Ovary (tissue), 9 donors: ENCODE measurements around the gene BCL3. TPM values are rescaled to one million over a fixed set of nuclear protein-coding genes. Genes with fewer than 3 reads are reported as not detected.

ENCODE experiments used
- DNase-seq, 5 donors: peaks; one replicate each; pipeline ENCODE4 v3.0.0-alpha.2; 2019 to 2020
- H3K27ac ChIP-seq, 2 donors: fragments of 200-600 bp; one replicate each; pipeline versions ENCODE4 v1.5.1 to v1.8.0; 2019 to 2022
- H3K27me3 ChIP-seq: fragments of 200-600 bp; one replicate; pipeline ENCODE4 v1.8.0; 2022
- H3K36me3 ChIP-seq: fragments of 200-600 bp; sonication (generic); one replicate; pipeline ENCODE4 v1.5.1; 2019
- H3K4me1 ChIP-seq: one replicate; pipeline ENCODE4 v1.8.1; 2013; ENCODE audit warnings: mild to moderate bottlenecking, moderate library complexity; ENCODE audit not compliant: insufficient read depth
- H3K4me3 ChIP-seq: fragments of 200-600 bp; sonication (generic); one replicate; pipeline ENCODE4 v1.5.1; 2017
- H3K9me3 ChIP-seq, 2 donors: fragments of 200-600 bp in 1 of 2; sonication (generic) in 1 of 2; one replicate each; pipeline versions ENCODE4 v1.5.1 to v1.8.1; 2013 to 2019; ENCODE audit warnings: mild to moderate bottlenecking in 1 of 2, moderate library complexity in 1 of 2
- EP300 ChIP-seq: sonication (generic); formaldehyde crosslinking; IDR thresholded peaks from one replicate; pipeline ENCODE4 v1.6.1; 2017; ENCODE audit warnings: antibody characterized with exemption
- POLR2A ChIP-seq: fragments of 450-650 bp; IDR thresholded peaks from one replicate; pipeline ENCODE4 v1.6.1; 2017; ENCODE audit warnings: antibody characterized with exemption, mild to moderate bottlenecking, moderate library complexity
- WGBS, 3 donors: extraction: QIAGEN DNeasy Blood & Tissue Kit in 1 of 3; methylation state at CpG; one replicate each; pipeline versions ENCODE4 v1.1.5 to v1.1.7; 2013 to 2017; 5-methylcytosine and 5-hydroxymethylcytosine counted together
- intact Hi-C, 4 donors: fragments of 100-400 bp; cut with DNase I; formaldehyde crosslinking; loops; one replicate each; pipeline versions ENCODE4 v1.11.0 to v1.15.1; 2022 to 2023
- polyA plus RNA-seq, 2 donors: library from polyadenylated mRNA; stranded (reverse); fragments of 200-250 nt in 1 of 2; fragments of 350-450 nt in 1 of 2; fragmentation: Illumina TruSeq in 1 of 2; extraction: RNeasy Lipid Tissue Mini Kit (QIAGEN cat#74804) in 1 of 2; gene quantifications; one replicate each; pipeline ENCODE4 v1.2.3, GENCODE V29; 2013 to 2014
- total RNA-seq, 7 donors: library from RNA; depleted of rRNA in 2 of 7; stranded (reverse); fragments of >200 nt in 2 of 7; fragmentation: NEBNext Ultra II Directional in 3 of 7; extraction: Animal tissue kit (Norgen Biotek cat#: 25700) in 3 of 7; gene quantifications; one replicate each; pipeline versions ENCODE4 v1.1.0 to v1.2.4, GENCODE V29; 2016 to 2023
- TF ChIP-seq, protein P1 (sequence below), 3 donors: fragments of 450-650 bp in 2 of 3; fragments of 200-600 bp in 1 of 3; IDR thresholded peaks; one replicate each; pipeline versions ENCODE4 v1.5.1 to v1.8.0; 2016 to 2022; ENCODE audit warnings: antibody characterized with exemption in 3 of 3, mild to moderate bottlenecking in 1 of 3
- donor health status: DM: no; HTN: no; CAD: no; lungs with moderate emphysema.
- donor health status: DM: no; HTN: no; CAD: no.
- donor health status: Bipolar disorder and iron deficiency.
- donor health status: DM: yes; HTN: yes; CAD: no.
- donor health status: DM: no; HTN: no; CAD: no.
- donor health status: DM: yes; HTN: yes; CAD: no.

BCL3 gene
- total and polyA plus RNA-seq, 9 donors: 3.2 to 141 (median 43.4) TPM

DNA sequence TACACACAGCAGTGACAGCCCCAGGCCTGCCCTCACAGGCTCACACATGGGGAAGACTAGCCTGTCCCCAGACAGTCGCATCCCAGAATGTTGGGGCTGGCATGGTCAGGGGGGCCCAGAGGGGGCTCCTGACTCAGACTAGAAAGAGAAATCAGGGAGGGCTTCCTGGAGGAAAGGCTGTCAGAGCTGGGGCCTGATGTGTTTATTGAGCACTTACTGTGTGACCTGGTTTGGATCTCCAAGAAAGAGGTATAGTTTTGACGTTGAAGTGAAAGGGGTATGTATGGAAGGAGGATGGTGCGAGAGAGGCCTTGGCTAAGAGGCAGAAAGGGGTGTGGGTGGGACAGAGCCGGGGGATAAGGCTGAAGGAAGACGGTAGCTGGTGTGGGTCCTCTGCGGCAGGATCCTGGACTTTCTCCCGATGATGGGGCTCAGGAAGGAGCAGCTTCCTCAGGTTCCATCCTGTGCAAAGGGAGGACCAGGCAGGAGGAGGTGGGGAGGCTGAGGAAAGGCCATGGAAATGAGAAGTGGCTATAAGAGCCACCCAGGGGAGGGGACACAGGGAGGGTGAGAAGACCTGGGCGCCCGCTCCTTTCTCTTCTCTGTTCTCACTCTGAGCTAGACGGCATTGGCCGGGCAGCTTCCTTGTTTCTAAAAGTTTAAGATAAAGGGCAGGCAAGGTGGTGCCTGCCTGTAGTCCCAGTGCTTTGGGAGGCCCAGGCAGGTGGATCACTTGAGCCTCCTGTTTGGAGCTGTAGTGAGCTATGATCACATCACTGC lies 16.1 kb upstream of the BCL3 start:
- no peaks in the 10 kb centered on the region for H3K9me3 ChIP-seq
- no peak overlapping the region for H3K4me3 ChIP-seq
- H3K27me3 ChIP-seq: no peaks in the 10 kb centered on the region
- H3K27ac ChIP-seq: no peak overlapping the region
- no peak for DNase-seq
- no peak for TF ChIP-seq EP300
- no peak for TF ChIP-seq POLR2A
- TF ChIP-seq, protein P1, sequence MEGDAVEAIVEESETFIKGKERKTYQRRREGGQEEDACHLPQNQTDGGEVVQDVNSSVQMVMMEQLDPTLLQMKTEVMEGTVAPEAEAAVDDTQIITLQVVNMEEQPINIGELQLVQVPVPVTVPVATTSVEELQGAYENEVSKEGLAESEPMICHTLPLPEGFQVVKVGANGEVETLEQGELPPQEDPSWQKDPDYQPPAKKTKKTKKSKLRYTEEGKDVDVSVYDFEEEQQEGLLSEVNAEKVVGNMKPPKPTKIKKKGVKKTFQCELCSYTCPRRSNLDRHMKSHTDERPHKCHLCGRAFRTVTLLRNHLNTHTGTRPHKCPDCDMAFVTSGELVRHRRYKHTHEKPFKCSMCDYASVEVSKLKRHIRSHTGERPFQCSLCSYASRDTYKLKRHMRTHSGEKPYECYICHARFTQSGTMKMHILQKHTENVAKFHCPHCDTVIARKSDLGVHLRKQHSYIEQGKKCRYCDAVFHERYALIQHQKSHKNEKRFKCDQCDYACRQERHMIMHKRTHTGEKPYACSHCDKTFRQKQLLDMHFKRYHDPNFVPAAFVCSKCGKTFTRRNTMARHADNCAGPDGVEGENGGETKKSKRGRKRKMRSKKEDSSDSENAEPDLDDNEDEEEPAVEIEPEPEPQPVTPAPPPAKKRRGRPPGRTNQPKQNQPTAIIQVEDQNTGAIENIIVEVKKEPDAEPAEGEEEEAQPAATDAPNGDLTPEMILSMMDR (IDR thresholded peaks at IDR 0.05): no peak
- intact Hi-C loops: no loop called here
- no peaks in the 10 kb centered on the region for H3K36me3 ChIP-seq
- no peaks in the 10 kb centered on the region for H3K4me1 ChIP-seq
- 64 to 77% (median 72%) methylated on average over 11 of the region's 11 CpGs for WGBS, 3 donors

DNA sequence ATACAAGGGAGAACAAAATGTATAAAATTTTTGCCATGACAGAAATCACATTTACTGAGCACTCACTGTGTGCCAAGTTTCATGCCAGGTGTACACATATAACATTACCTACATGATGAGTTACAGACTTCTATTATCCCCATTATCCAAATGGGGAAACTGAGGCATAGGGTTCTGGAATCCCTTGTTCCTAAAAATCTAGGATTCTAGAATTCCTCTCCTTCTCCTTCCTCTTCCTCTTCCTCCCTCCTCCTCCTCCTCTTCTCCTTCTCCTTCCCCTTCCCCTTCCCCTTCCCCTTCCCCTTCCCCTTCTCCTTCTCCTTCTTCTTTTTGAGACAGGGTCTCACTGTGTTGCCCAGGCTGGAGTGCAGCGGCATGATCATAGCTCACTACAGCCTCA lies 14.2 kb upstream of the BCL3 start:
- Histone ChIP-seq H3K9me3 (no peaks in the 10 kb centered on the region), H3K27me3 (no peaks in the 10 kb centered on the region), H3K4me1 (peaks cover 1% of the 10 kb centered on the region), H3K36me3 (no peaks in the 10 kb centered on the region), H3K4me3 (no peak overlapping the region), H3K27ac (no peak overlapping the region)
- WGBS, 3 donors: 39 to 50% (median 44%) methylated on average over 1 of the region's 1 CpG
- intact Hi-C loops: no loop called here
- no peak for DNase-seq
- TF ChIP-seq POLR2A (no peak), EP300 (no peak)
- TF ChIP-seq, protein P1 (IDR thresholded peaks at IDR 0.05): no peak

GRCh38 chr19:44735011-44735410 lies 13.5 kb upstream of the BCL3 start:
- no peaks in the 10 kb centered on the region for H3K27me3 ChIP-seq
- H3K27ac ChIP-seq: no peak overlapping the region
- DNase-seq: no peak
- TF ChIP-seq POLR2A (no peak), EP300 (no peak)
- TF ChIP-seq, protein P1 (IDR thresholded peaks at IDR 0.05): no peak
- H3K36me3 ChIP-seq: no peaks in the 10 kb centered on the region
- H3K9me3 ChIP-seq: no peaks in the 10 kb centered on the region
- WGBS, 3 donors: 64 to 78% (median 67%) methylated on average over 5 of the region's 5 CpGs
- peaks cover 1% of the 10 kb centered on the region for H3K4me1 ChIP-seq
- intact Hi-C loops: no loop called here
- H3K4me3 ChIP-seq: no peak overlapping the region

- intact Hi-C loops: no loop called here
- no peaks in the 10 kb centered on the region for H3K9me3 ChIP-seq
- no peak for TF ChIP-seq POLR2A
- TF ChIP-seq, protein P1 (IDR thresholded peaks at IDR 0.05): no peak
- no peak for TF ChIP-seq EP300
- H3K4me1 ChIP-seq: peaks cover 6% of the 10 kb centered on the region
- WGBS, 3 donors: 37 to 52% (median 42%) methylated on average over 13 of the region's 13 CpGs
- H3K4me3 ChIP-seq: no peak overlapping the region
- H3K27me3 ChIP-seq: no peaks in the 10 kb centered on the region
- H3K36me3 ChIP-seq: no peaks in the 10 kb centered on the region
- peak overlapping the region in 1 of 2 donors; percentile 17 for H3K27ac ChIP-seq
- DNase-seq: peak in 4 of 5 donors; percentile 37 to 65 (median 46)
Observed at GRCh38 chr19:44737238-44738071, 11.1 kb upstream of the BCL3 start.
